IMR-90 (cell line): Measurements from ENCODE around the gene TIMM21. TPM values are rescaled to one million over a fixed set of nuclear protein-coding genes. Genes with fewer than 3 reads are reported as not detected.

Experiments used
- ATAC-seq: fragments of 200-7000 bp; cut with Tn5 transposase; 2 replicates; pipeline ENCODE4 v1.9.1; 2020; ENCODE audit warnings: low read depth, mild to moderate bottlenecking, moderate library complexity
- BruUV-seq: library from RNA; stranded (reverse); fragments of 400-500 nt; replicated peaks from 2 replicates; lab custom pipeline; 2021; lab: Mats Ljungman, UMichigan
- CTCF ChIA-PET: fragments of 300-600 bp; formaldehyde crosslinking; extraction: SDS; loops from one replicate; lab custom pipeline; 2021; ENCODE audit warnings: antibody characterized with exemption; lab: Yijun Ruan, JAX
- POLR2A ChIA-PET: fragments of 300-600 bp; sonication (Branson Sonifier 250); formaldehyde crosslinking; loops from one replicate; lab custom pipeline; 2022; ENCODE audit warnings: antibody characterized with exemption; ENCODE audit not compliant: unreplicated experiment; lab: Charles Lee
- DNase-seq: peaks from one replicate; pipeline ENCODE4 v3.0.0; 2013
- H2AFZ ChIP-seq: replicated peaks from 2 replicates; pipeline ENCODE3; 2013; ENCODE audit warnings: low read length, mild to moderate bottlenecking; ENCODE audit not compliant: poor library complexity
- H2AK5ac ChIP-seq: 2 replicates; pipeline ENCODE4 v1.6.1; 2013; ENCODE audit warnings: low read depth, low read length, inconsistent platforms
- H2AK9ac ChIP-seq: replicated peaks from 2 replicates; pipeline ENCODE3; 2013; ENCODE audit warnings: mild to moderate bottlenecking, low read depth, low read length, moderate library complexity; ENCODE audit not compliant: poor library complexity
- H2BK120ac ChIP-seq: 2 replicates; pipeline ENCODE4 v1.6.1; 2013; ENCODE audit warnings: low read depth, low read length, inconsistent platforms
- H2BK15ac ChIP-seq: 3 replicates; pipeline ENCODE4 v1.6.1; 2013; ENCODE audit warnings: low read depth, low read length, inconsistent platforms
- H2BK20ac ChIP-seq: 2 replicates; pipeline ENCODE4 v1.6.1; 2013; ENCODE audit warnings: low read depth, mild to moderate bottlenecking, inconsistent platforms, low read length, moderate library complexity
- H2BK5ac ChIP-seq: 2 replicates; pipeline ENCODE4 v1.6.1; 2013; ENCODE audit warnings: mild to moderate bottlenecking, low read depth, low read length, inconsistent platforms; ENCODE audit not compliant: poor library complexity, severe bottlenecking
- H3K14ac ChIP-seq: replicated peaks from 2 replicates; pipeline ENCODE4 v1.6.1; 2013; ENCODE audit warnings: low read depth, low read length, inconsistent platforms
- H3K18ac ChIP-seq: 2 replicates; pipeline ENCODE4 v1.6.1; 2013; ENCODE audit warnings: low read depth, low read length, control low read depth
- H3K23ac ChIP-seq: 2 replicates; pipeline ENCODE4 v1.6.1; 2013; ENCODE audit warnings: low read depth, low read length, inconsistent platforms
- H3K27ac ChIP-seq: 2 replicates; pipeline ENCODE4 v1.5.1; 2013; ENCODE audit warnings: mild to moderate bottlenecking, control low read depth, low read length; ENCODE audit not compliant: insufficient read depth
- H3K27me3 ChIP-seq: 2 replicates; pipeline ENCODE4 v1.6.1; 2013; ENCODE audit warnings: low read length; ENCODE audit not compliant: control insufficient read depth, insufficient read depth
- H3K36me3 ChIP-seq: 2 replicates; pipeline ENCODE4 v1.6.1; 2013; ENCODE audit warnings: low read length, mixed read lengths; ENCODE audit not compliant: control insufficient read depth, insufficient read depth
- H3K4ac ChIP-seq: 2 replicates; pipeline ENCODE4 v1.6.1; 2013; ENCODE audit warnings: low read depth, low read length, inconsistent platforms
- H3K4me1 ChIP-seq: 2 replicates; pipeline ENCODE4 v1.6.1; 2013; ENCODE audit warnings: low read length, mixed read lengths; ENCODE audit not compliant: control insufficient read depth, insufficient read depth
- H3K4me2 ChIP-seq: 2 replicates; pipeline ENCODE4 v1.6.1; 2013; ENCODE audit warnings: low read depth, mild to moderate bottlenecking, control low read depth, low read length, moderate library complexity
- H3K4me3 ChIP-seq: 2 replicates; pipeline ENCODE4 v1.5.1; 2013; ENCODE audit warnings: low read depth, mild to moderate bottlenecking, control low read depth, low read length, moderate library complexity; ENCODE audit not compliant: insufficient read depth
- H3K56ac ChIP-seq: 2 replicates; pipeline ENCODE4 v1.6.1; 2013; ENCODE audit warnings: low read length, inconsistent platforms; ENCODE audit not compliant: insufficient read depth; ENCODE audit errors: extremely low read depth
- H3K79me1 ChIP-seq, 2 experiments: 2 replicates each; pipeline ENCODE4 v1.6.1; 2013; ENCODE audit warnings: low read length in 2 of 2, inconsistent platforms in 1 of 2, low read depth in 1 of 2
- H3K9ac ChIP-seq: 2 replicates; pipeline ENCODE4 v1.6.1; 2013; ENCODE audit warnings: low read depth, low read length, control low read depth
- H3K9me1 ChIP-seq: 2 replicates; pipeline ENCODE4 v1.6.1; 2013; ENCODE audit warnings: low read length, inconsistent platforms; ENCODE audit not compliant: insufficient read depth
- H3K9me3 ChIP-seq: 2 replicates; pipeline ENCODE4 v1.6.1; 2013; ENCODE audit warnings: low read length; ENCODE audit not compliant: control insufficient read depth, insufficient read depth
- H4K20me1 ChIP-seq: 2 replicates; pipeline ENCODE4 v1.6.1; 2013; ENCODE audit warnings: low read length, inconsistent platforms; ENCODE audit not compliant: insufficient read depth
- H4K5ac ChIP-seq: 2 replicates; pipeline ENCODE4 v1.6.1; 2013; ENCODE audit warnings: mild to moderate bottlenecking, low read depth, low read length, control low read depth
- H4K8ac ChIP-seq, 2 experiments: 2 replicates each; pipeline ENCODE4 v1.6.1; 2013; ENCODE audit warnings: low read depth in 2 of 2, low read length in 2 of 2, control low read depth in 1 of 2, inconsistent platforms in 1 of 2
- H4K91ac ChIP-seq: 2 replicates; pipeline ENCODE4 v1.6.1; 2013; ENCODE audit warnings: low read depth, low read length, inconsistent platforms; ENCODE audit not compliant: insufficient read depth
- BHLHE40 ChIP-seq: fragments of 150-350 bp; IDR thresholded peaks from 2 replicates; pipeline ENCODE4 v1.6.1; 2016; ENCODE audit warnings: mild to moderate bottlenecking, low read depth, low read length
- CEBPB ChIP-seq: IDR thresholded peaks from 2 replicates; pipeline ENCODE4 v1.6.1; 2012; ENCODE audit warnings: low read depth, low read length, improper control_type of control experiment
- CHD1 ChIP-seq: IDR thresholded peaks from 2 replicates; pipeline ENCODE4 v1.6.1; 2012; ENCODE audit warnings: low read depth, low read length, improper control_type of control experiment
- FOS ChIP-seq: fragments of 150-350 bp; IDR thresholded peaks from 2 replicates; pipeline ENCODE4 v1.6.1; 2016; ENCODE audit warnings: low read depth, low read length
- MAFK ChIP-seq: IDR thresholded peaks from 2 replicates; pipeline ENCODE4 v1.6.1; 2012; ENCODE audit warnings: low read depth, low read length, improper control_type of control experiment
- MAZ ChIP-seq: IDR thresholded peaks from 2 replicates; pipeline ENCODE4 v1.6.1; 2012; ENCODE audit warnings: low read depth, mild to moderate bottlenecking, low read length, improper control_type of control experiment, moderate library complexity, borderline replicate concordance
- MXI1 ChIP-seq: IDR thresholded peaks from 2 replicates; pipeline ENCODE4 v1.6.1; 2012; ENCODE audit warnings: low read depth, mild to moderate bottlenecking, low read length, moderate library complexity, borderline replicate concordance
- NFE2L2 ChIP-seq: fragments of 150-350 bp; IDR thresholded peaks from 2 replicates; pipeline ENCODE4 v1.6.1; 2016; ENCODE audit warnings: low read depth, mild to moderate bottlenecking, low read length
- RAD21 ChIP-seq: IDR thresholded peaks from 2 replicates; pipeline ENCODE4 v1.6.1; 2012; ENCODE audit warnings: low read length, improper control_type of control experiment
- RCOR1 ChIP-seq: IDR thresholded peaks from 2 replicates; pipeline ENCODE4 v1.6.1; 2012; ENCODE audit warnings: mild to moderate bottlenecking, low read length, improper control_type of control experiment; ENCODE audit not compliant: insufficient replicate concordance
- RFX5 ChIP-seq: IDR thresholded peaks from 2 replicates; pipeline ENCODE4 v1.8.0; 2012; ENCODE audit warnings: low read depth, mild to moderate bottlenecking, low read length, moderate library complexity
- SMC3 ChIP-seq: fragments of 150-350 bp; IDR thresholded peaks from 2 replicates; pipeline ENCODE4 v1.6.1; 2016; ENCODE audit warnings: low read depth, mild to moderate bottlenecking, antibody characterized with exemption, low read length, moderate library complexity
- WGBS, 2 experiments: methylation state at CpG; one replicate each; pipeline versions ENCODE4 v1.1.5 to v1.1.7; 2013; ENCODE audit warnings: missing lambda C conversion rate in 2 of 2; ENCODE audit not compliant: insufficient read length in 1 of 2; ENCODE audit errors: extremely low coverage in 2 of 2; 5-methylcytosine and 5-hydroxymethylcytosine counted together
- dilution Hi-C: fragments of 300-500 bp; cut with HindIII; formaldehyde crosslinking; loops from one replicate; pipeline ENCODE4 v1.14.3; 2018; ENCODE audit warnings: low sequenced_read_pairs; ENCODE audit not compliant: unreplicated experiment
- in situ Hi-C: fragments of 300-500 bp; cut with MboI; formaldehyde crosslinking; loops from 3 replicates; pipeline ENCODE4 v1.14.3; 2019; ENCODE audit warnings: low sequenced_read_pairs, inconsistent platforms, mixed read lengths
- intact Hi-C: fragments of 100-400 bp; cut with micrococcal nuclease; formaldehyde crosslinking; loops from 2 replicates; pipeline ENCODE4 v1.10.0; 2022
- polyA plus RNA-seq, 3 experiments: library from polyadenylated mRNA; depleted of rRNA; stranded (reverse); fragments of >200 nt; gene quantifications; 2 replicates each; pipeline ENCODE4 v1.2.3, GENCODE V29; 2012; ENCODE audit warnings: low replicate concordance in 1 of 3
- total RNA-seq: library from RNA; depleted of rRNA; stranded (reverse); fragments of >200 nt; gene quantifications from 2 replicates; pipeline ENCODE4 v1.2.3, GENCODE V29; 2012
- TF ChIP-seq, protein P1 (sequence below): fragments of 150-350 bp; IDR thresholded peaks from 2 replicates; pipeline ENCODE4 v1.6.1; 2017; ENCODE audit warnings: mild to moderate bottlenecking, antibody characterized with exemption, low read length, low read depth
- TF ChIP-seq, protein P2 (sequence below): conservative IDR thresholded peaks from 2 replicates; pipeline ENCODE4 v1.5.1; 2012; ENCODE audit warnings: mild to moderate bottlenecking, low read depth, low read length, improper control_type of control experiment

The TIMM21 gene
- total and polyA plus RNA-seq, 2 of the 4 experiments (the other 2 are of a cell fraction), result 42.8 to 52.7 TPM

DNA sequence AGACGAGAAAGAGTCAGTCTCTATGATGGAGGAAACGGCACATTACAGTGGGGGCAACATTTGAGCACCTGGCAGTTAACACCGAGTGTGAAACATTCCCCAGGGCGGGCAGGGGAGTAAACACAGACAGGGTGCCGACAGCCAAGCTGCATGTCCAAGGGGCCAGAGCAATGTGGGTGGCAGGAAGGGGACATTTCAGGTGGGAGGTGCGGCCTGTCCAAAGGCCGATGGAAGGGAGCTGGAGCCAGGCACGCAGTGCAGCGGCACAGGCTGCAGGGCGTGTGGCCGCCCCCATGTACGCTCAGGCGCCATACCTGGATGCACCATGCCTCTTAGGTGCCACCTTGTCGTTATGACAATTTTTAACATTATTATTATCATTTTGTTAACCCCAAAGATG lies 43.3 kb downstream of the TIMM21 start:
- Histone ChIP-seq H3K36me3 (no peaks in the 10 kb centered on the region), H3K4ac (peak overlapping the region; percentile 30), H2BK20ac (no peak overlapping the region), H2BK5ac (peak overlapping the region; percentile 6), H3K9me1 (0 out of 2 replicates have a peak, but pooled peaks cover 3% of the 10 kb centered on the region), H3K27me3 (no peaks in the 10 kb centered on the region; the same call in 1 of the 2 replicates), H3K56ac (no peak overlapping the region), H3K9ac (no peak overlapping the region), H3K9me3 (no peaks in the 10 kb centered on the region), H2AK5ac (peak overlapping the region; percentile 56), H2BK15ac (no peak overlapping the region; the same call in 2 of the 3 replicates), H3K79me1 (no peaks in the 10 kb centered on the region), H4K91ac (peak overlapping the region; percentile 32; the same call in 1 of the 2 replicates), H2AK9ac (no peak overlapping the region), H2AFZ (no peak overlapping the region), H3K18ac (peak overlapping the region; percentile 81), H4K8ac (no peak overlapping the region), H3K4me3 (no peak overlapping the region), H3K4me1 (peaks cover 14% of the 10 kb centered on the region), H3K14ac (no peak overlapping the region), H2BK120ac (peak overlapping the region; percentile 49; the same call in 1 of the 2 replicates), H3K4me2 (no peak overlapping the region), H3K23ac (no peak overlapping the region), H4K20me1 (no peaks in the 10 kb centered on the region), H4K5ac (peak overlapping the region; percentile 74; the same call in 1 of the 2 replicates), H3K27ac (no peak overlapping the region)
- DNase-seq (no peak), ATAC-seq (no peak)
- intact Hi-C loops (loop anchor here (2.0 to 5.0 kb wide), 2 partner anchors 1429 to 1489 kb away; no protein-coding TSS in a partner anchor), in situ Hi-C loops (no loop called here), dilution Hi-C loops (no loop called here)
- 85% methylated on average over 8 of the region's 14 CpGs; no CpG with 5 or more reads in 1 of the 2 experiments for WGBS, 2 experiments
- no peak for TF ChIP-seq BHLHE40
- no peak for TF ChIP-seq RAD21
- no peak for TF ChIP-seq CHD1
- no peak for TF ChIP-seq RCOR1
- TF ChIP-seq, protein P1, sequence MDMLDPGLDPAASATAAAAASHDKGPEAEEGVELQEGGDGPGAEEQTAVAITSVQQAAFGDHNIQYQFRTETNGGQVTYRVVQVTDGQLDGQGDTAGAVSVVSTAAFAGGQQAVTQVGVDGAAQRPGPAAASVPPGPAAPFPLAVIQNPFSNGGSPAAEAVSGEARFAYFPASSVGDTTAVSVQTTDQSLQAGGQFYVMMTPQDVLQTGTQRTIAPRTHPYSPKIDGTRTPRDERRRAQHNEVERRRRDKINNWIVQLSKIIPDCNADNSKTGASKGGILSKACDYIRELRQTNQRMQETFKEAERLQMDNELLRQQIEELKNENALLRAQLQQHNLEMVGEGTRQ, result no peak
- TF ChIP-seq MAFK, result no peak
- no peak for TF ChIP-seq MXI1
- no peak for TF ChIP-seq CEBPB
- TF ChIP-seq RFX5, result no peak
- no peak for TF ChIP-seq FOS
- no peak for TF ChIP-seq NFE2L2
- TF ChIP-seq MAZ, result no peak
- TF ChIP-seq, protein P2, sequence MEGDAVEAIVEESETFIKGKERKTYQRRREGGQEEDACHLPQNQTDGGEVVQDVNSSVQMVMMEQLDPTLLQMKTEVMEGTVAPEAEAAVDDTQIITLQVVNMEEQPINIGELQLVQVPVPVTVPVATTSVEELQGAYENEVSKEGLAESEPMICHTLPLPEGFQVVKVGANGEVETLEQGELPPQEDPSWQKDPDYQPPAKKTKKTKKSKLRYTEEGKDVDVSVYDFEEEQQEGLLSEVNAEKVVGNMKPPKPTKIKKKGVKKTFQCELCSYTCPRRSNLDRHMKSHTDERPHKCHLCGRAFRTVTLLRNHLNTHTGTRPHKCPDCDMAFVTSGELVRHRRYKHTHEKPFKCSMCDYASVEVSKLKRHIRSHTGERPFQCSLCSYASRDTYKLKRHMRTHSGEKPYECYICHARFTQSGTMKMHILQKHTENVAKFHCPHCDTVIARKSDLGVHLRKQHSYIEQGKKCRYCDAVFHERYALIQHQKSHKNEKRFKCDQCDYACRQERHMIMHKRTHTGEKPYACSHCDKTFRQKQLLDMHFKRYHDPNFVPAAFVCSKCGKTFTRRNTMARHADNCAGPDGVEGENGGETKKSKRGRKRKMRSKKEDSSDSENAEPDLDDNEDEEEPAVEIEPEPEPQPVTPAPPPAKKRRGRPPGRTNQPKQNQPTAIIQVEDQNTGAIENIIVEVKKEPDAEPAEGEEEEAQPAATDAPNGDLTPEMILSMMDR, result no peak
- TF ChIP-seq SMC3, result no peak
- ChIA-PET POLR2A (no interaction called here), CTCF (interaction anchor here (1.2 to 1.7 kb wide), 2 partner anchors 151 to 360 kb away, joined by 6 read pairs; no protein-coding TSS in a partner anchor)
- BruUV-seq, result no TSS peak
